ENCODE measurements around the gene FRMD8. TPM values are rescaled to one million over a fixed set of nuclear protein-coding genes. Genes with fewer than 3 reads are reported as not detected.

The FRMD8 gene
- total RNA-seq, 1 experiment from 2014 or later = 18.9 TPM

GRCh38 chr11:65392186-65392829 is 5.9 kb downstream of the FRMD8 start:
- H3K4me1 Mint-ChIP-seq (ENCODE audit: insufficient read depth, unreplicated experiment) = peaks cover 23% of the 10 kb centered on the region
- H3K27me3 Mint-ChIP-seq (ENCODE audit: insufficient read depth, unreplicated experiment) = no peaks in the 10 kb centered on the region
- no TSS peak for BruUV-seq (replicated peaks)
- no peak overlapping the region for H3K27ac Mint-ChIP-seq (ENCODE audit: low read depth, unreplicated experiment)
- no peak for TF ChIP-seq CTCF (IDR thresholded peaks at IDR 0.05; ENCODE audit: unreplicated experiment)
- CTCF ChIA-PET = interaction anchor here (0.8 to 6.0 kb wide), 2 partner anchors 9 to 23 kb away, joined by 3 to 47 read pairs; no protein-coding TSS in a partner anchor
- intact Hi-C loops (cut with micrococcal nuclease) = no loop called here
- POLR2A ChIA-PET = interaction anchor here (0.6 to 14.8 kb wide), 4 partner anchors 9 to 118 kb away, joined by 3 to 426 read pairs (median 4); partner anchors contain the start of genes NEAT1 and SLC25A45
- H3K4me3 Mint-ChIP-seq (ENCODE audit: unreplicated experiment) = no peak overlapping the region
- H3K9me3 Mint-ChIP-seq (ENCODE audit: unreplicated experiment) = no peaks in the 10 kb centered on the region
- peaks cover 30% of the 10 kb centered on the region for H3K36me3 Mint-ChIP-seq (ENCODE audit: insufficient read depth, unreplicated experiment)
- no peak for DNase-seq (ENCODE audit: unreplicated experiment)

- BruUV-seq (replicated peaks) = no TSS peak
Observed at GRCh38 chr11:65392899-65393298, 6.5 kb downstream of the FRMD8 start.

GRCh38 chr11:65393513-65394079 is 7.2 kb downstream of the FRMD8 start:
- Mint-ChIP-seq H3K9me3 (ENCODE audit: unreplicated experiment) (no peaks in the 10 kb centered on the region), H3K4me3 (ENCODE audit: unreplicated experiment) (no peak overlapping the region), H3K27me3 (ENCODE audit: insufficient read depth, unreplicated experiment) (no peaks in the 10 kb centered on the region), H3K36me3 (ENCODE audit: insufficient read depth, unreplicated experiment) (peaks cover 41% of the 10 kb centered on the region), H3K4me1 (ENCODE audit: insufficient read depth, unreplicated experiment) (peaks cover 16% of the 10 kb centered on the region), H3K27ac (ENCODE audit: low read depth, unreplicated experiment) (no peak overlapping the region)
- no peak for TF ChIP-seq CTCF (IDR thresholded peaks at IDR 0.05; ENCODE audit: unreplicated experiment)
- CTCF ChIA-PET = no interaction called here
- no peak for DNase-seq (ENCODE audit: unreplicated experiment)
- BruUV-seq (replicated peaks) = no TSS peak
- POLR2A ChIA-PET = interaction anchor here (0.7 to 1.6 kb wide), 5 partner anchors 10 to 114 kb away, joined by 3 to 7 read pairs (median 3); partner anchors contain the start of gene MALAT1
- intact Hi-C loops (cut with micrococcal nuclease) = no loop called here

More at GRCh38 chr11:65392899-65393298, 6.5 kb downstream of the FRMD8 start:
- Mint-ChIP-seq H3K4me3 (ENCODE audit: unreplicated experiment) (no peak overlapping the region), H3K27ac (ENCODE audit: low read depth, unreplicated experiment) (no peak overlapping the region), H3K27me3 (ENCODE audit: insufficient read depth, unreplicated experiment) (no peaks in the 10 kb centered on the region), H3K36me3 (ENCODE audit: insufficient read depth, unreplicated experiment) (peaks cover 36% of the 10 kb centered on the region), H3K4me1 (ENCODE audit: insufficient read depth, unreplicated experiment) (peaks cover 23% of the 10 kb centered on the region), H3K9me3 (ENCODE audit: unreplicated experiment) (no peaks in the 10 kb centered on the region)
- intact Hi-C loops (cut with micrococcal nuclease) = no loop called here
- ChIA-PET CTCF (no interaction called here), POLR2A (interaction anchor here (0.6 to 1.6 kb wide), 5 partner anchors 23 to 119 kb away, joined by 3 to 7 read pairs (median 3); partner anchors contain the start of gene MALAT1)
- no peak for TF ChIP-seq CTCF (IDR thresholded peaks at IDR 0.05; ENCODE audit: unreplicated experiment)
- no peak for DNase-seq (ENCODE audit: unreplicated experiment)

- Mint-ChIP-seq H3K4me1 (ENCODE audit: insufficient read depth, unreplicated experiment) (peaks cover 11% of the 10 kb centered on the region), H3K27me3 (ENCODE audit: insufficient read depth, unreplicated experiment) (no peaks in the 10 kb centered on the region), H3K27ac (ENCODE audit: low read depth, unreplicated experiment) (no peak overlapping the region), H3K4me3 (ENCODE audit: unreplicated experiment) (no peak overlapping the region), H3K36me3 (ENCODE audit: insufficient read depth, unreplicated experiment) (peaks cover 46% of the 10 kb centered on the region), H3K9me3 (ENCODE audit: unreplicated experiment) (no peaks in the 10 kb centered on the region)
- DNase-seq (ENCODE audit: unreplicated experiment) = no peak
- TF ChIP-seq CTCF (IDR thresholded peaks at IDR 0.05; ENCODE audit: unreplicated experiment) = no peak
- no TSS peak for BruUV-seq (replicated peaks)
- POLR2A ChIA-PET = interaction anchor here (1.1 to 1.6 kb wide), 2 partner anchors 22 to 113 kb away, joined by 3 to 7 read pairs; no protein-coding TSS in a partner anchor
- intact Hi-C loops (cut with micrococcal nuclease) = no loop called here
- CTCF ChIA-PET = no interaction called here
Observed at GRCh38 chr11:65394125-65394536, 7.7 kb downstream of the FRMD8 start.

Measured in MCF 10A (cell line).